Activated CD4-positive, CD25-positive, alpha-beta regulatory T cell treated with anti-CD3 and anti-CD28 coated beads, Interleukin-2, amount 50 U/mL, for 16 hours (primary cell): Measurements from ENCODE around the gene CAV2.
"Not testable (repeated sequence)": the region's sequence is repeated elsewhere in the genome, so short reads cannot be mapped to it uniquely, and the experiment has no call there.

Experiments used
- DNase-seq: peaks from one replicate; pipeline ENCODE4 v3.0.0-alpha.2; 2020; ENCODE audit warnings: low read depth, low spot score

Gene CAV2

GRCh38 chr7:116499168-116500077 lies at the start of gene CAV2:
TSS of gene CAV2 (plus strand) at chr7:116499738. CDS start at chr7:116499782, 44 bp downstream.
- DNase-seq, result no peak

GRCh38 chr7:116449950-116450349 lies 49.6 kb upstream of the CAV2 start:
- DNase-seq, result no peak

DNA sequence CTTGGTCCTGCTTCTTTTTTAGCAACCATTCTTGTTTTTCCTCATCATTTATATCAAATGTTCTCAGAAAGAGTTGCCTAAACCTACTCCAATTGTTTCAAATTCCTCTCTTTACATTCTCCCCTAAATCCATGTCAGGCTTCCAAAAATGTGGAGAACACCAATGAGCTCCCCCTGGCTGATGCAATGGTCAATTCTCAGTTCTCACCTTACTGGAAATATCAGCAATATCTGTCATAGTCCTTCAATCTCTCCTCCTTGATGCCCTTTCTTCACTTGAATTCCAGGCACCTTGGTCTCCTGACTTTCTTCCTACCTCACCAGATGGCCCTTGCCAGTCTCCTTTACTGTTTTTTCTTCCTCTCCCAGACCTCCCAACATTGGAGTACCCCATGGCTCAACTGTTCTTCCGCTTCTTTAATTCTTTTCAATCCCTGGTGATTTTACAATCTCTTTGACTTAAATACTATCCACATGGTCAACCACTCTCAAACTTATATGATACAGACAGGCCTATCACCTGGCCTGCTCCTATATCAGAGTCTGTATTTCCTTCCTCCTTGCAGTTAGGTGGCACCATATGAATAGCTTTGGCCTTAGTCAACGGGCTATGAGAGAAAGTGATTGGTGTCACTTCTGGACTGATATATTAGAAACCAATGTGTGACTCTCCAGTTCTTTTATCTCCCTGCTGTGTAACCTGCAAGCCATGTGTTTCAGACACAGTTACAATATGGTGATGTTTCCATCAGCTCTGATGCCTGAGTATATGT lies 47.4 kb upstream of the CAV2 start:
- DNase-seq, result no peak

DNA sequence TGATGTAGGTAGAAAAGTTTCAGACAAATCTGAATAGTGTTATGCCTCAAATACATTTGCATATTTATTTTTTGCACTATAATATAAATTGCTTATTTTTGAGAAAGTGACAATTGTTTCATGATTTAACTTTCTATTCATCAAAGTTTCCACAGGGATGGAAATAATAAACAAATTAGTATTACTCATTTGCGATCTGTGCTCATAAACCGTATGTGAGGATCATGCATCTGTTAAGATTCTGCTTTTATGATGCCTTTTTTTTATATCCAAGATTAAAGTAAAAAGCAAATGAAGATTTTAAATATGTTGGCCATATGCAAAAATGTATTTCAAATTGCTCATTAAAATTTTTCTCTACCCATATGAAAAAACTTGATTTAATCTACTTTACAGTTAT lies 45.2 kb upstream of the CAV2 start:
- no peak for DNase-seq

DNA sequence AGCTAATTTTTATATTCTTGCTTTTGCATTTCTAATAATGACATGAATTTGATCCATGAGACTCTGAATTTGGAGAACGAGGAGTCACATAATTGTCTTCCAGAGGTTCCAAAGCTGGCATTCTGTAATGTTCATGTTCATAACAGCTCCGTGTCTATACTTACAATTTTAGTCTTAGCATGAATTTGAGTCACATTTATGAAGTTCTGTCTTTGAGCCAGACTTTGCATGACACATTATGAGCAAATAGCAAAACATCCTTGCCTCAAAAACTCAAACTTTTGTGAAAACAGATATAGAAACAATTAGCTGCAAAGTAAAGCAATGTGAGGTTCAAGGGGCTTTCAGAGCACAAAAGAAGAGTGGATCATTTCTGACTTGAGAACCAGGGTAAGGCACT lies 44.5 kb upstream of the CAV2 start:
- no peak for DNase-seq

- DNase-seq, result no peak
These were observed 44.0 kb upstream of the CAV2 start for GRCh38 chr7:116455499-116455898.

- no peak for DNase-seq
These were observed 38.0 kb upstream of the CAV2 start for GRCh38 chr7:116461500-116461899.

- no peak for DNase-seq
These were observed 35.6 kb upstream of the CAV2 start for GRCh38 chr7:116463956-116464355.

GRCh38 chr7:116464375-116464774 lies 35.2 kb upstream of the CAV2 start:
- DNase-seq, result no peak

GRCh38 chr7:116465125-116465524 lies 34.4 kb upstream of the CAV2 start:
- DNase-seq, result no peak

- DNase-seq, result no peak
These were observed 31.0 kb upstream of the CAV2 start for GRCh38 chr7:116468534-116468933.

GRCh38 chr7:116477625-116478024 lies 21.9 kb upstream of the CAV2 start:
- no peak for DNase-seq

DNA sequence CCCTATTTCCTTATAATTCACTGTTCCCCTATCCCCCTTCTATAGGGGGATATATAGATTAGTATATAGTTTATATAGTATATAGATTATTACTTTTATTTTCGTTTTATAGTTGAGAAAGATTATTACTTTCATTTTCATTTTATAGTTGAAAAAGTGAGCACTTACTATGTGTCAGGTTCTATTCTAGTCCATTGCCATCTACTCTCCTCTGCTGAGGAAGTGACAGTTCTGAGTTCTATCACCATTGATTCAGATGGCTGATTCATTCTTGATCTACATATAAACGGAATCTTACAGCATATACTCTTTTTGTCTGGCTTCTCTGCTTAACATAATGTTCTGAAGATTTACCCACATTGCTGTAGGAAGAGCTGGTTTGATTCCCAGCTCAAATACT lies 20.7 kb upstream of the CAV2 start:
- no peak for DNase-seq

- no peak for DNase-seq
These were observed 16.1 kb upstream of the CAV2 start for GRCh38 chr7:116483271-116483942.

GRCh38 chr7:116484389-116484788 lies 15.1 kb upstream of the CAV2 start:
- not testable (repeated sequence) for DNase-seq

GRCh38 chr7:116487907-116488521 lies 11.5 kb upstream of the CAV2 start:
- no peak for DNase-seq

DNA sequence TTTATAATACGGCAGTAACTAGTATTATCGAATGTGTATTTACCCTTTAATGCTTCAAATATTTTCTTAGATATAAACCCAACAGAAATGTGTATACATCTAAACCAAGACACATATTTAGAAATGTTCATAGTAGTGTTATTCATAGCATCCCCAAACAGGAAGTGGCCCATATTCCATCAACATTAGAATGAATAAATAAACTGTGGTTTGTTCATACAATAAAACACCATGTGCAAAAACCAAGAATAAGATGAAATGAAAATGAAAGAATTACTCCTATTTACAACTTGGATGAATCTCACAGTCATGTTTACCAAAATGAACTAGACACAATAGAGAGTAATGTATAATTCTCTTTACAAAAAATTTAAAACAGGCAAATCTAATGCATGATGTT lies 9.2 kb upstream of the CAV2 start:
- no peak for DNase-seq

DNA sequence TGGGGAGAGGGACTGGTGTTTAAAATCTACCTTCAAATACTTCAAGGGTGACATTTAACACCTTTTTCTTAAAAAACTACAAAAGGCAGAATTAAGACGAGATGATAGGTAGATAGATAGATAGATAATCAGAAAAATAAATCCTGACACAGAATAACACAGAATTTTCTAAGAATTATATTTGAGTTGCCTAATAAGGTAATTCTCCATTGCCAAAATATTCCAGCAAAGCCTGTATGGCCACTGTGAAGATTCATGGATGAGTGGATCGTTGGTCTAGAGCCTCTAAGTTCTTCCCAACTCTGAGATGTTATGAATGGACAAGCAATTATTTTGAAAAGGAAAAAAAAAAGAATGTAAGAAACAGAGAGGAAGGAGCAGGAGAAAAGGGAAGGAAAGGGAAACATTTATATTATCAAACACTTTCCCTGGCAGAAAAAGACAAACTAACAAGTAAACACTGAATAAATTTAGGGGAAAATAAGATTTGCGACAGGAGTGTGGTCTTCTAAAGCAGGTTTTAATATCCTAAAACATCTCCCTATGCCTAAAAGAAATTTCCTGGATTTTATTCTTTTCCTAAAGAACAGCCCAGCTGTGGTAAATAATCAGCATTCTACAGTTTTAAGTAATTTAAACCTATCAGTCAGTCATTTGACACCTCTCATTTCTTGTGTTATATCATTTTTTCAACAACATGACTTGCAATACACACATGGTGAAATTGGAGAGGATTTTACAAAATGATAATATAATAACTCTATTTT lies 7.5 kb upstream of the CAV2 start:
- no peak for DNase-seq

- DNase-seq, result no peak
These were observed 6.9 kb upstream of the CAV2 start for GRCh38 chr7:116492654-116493109.

GRCh38 chr7:116493449-116493848 lies 6.1 kb upstream of the CAV2 start:
- no peak for DNase-seq

GRCh38 chr7:116494472-116494871 lies 5.1 kb upstream of the CAV2 start:
- DNase-seq, result no peak
